KOPT-K1 (cell line): ENCODE measurements around the gene IL13.
A peak's percentile ranks its signal among the peaks of the same experiment; 100 is the strongest.
"Not testable (repeated sequence)": the region's sequence is repeated elsewhere in the genome, so short reads cannot be mapped to it uniquely, and the experiment has no call there.

Source experiments
- H3K27ac ChIP-seq: fragments of 200-600 bp; sonication (generic); 2 replicates; pipeline ENCODE4 v1.5.1; 2016; ENCODE audit warnings: antibody characterized with exemption, mild to moderate bottlenecking, low read depth, low read length; ENCODE audit not compliant: poor library complexity, severe bottlenecking
- H3K36me3 ChIP-seq: fragments of 200-600 bp; sonication (generic); 2 replicates; pipeline ENCODE4 v1.5.1; 2017; ENCODE audit warnings: antibody characterized with exemption, mild to moderate bottlenecking, low read length, moderate library complexity; ENCODE audit not compliant: insufficient read depth
- H3K9me3 ChIP-seq: fragments of 200-600 bp; sonication (generic); 2 replicates; pipeline ENCODE4 v1.5.1; 2017; ENCODE audit warnings: antibody characterized with exemption, low read length, mild to moderate bottlenecking; ENCODE audit not compliant: insufficient read depth, poor library complexity, severe bottlenecking

IL13 gene

DNA sequence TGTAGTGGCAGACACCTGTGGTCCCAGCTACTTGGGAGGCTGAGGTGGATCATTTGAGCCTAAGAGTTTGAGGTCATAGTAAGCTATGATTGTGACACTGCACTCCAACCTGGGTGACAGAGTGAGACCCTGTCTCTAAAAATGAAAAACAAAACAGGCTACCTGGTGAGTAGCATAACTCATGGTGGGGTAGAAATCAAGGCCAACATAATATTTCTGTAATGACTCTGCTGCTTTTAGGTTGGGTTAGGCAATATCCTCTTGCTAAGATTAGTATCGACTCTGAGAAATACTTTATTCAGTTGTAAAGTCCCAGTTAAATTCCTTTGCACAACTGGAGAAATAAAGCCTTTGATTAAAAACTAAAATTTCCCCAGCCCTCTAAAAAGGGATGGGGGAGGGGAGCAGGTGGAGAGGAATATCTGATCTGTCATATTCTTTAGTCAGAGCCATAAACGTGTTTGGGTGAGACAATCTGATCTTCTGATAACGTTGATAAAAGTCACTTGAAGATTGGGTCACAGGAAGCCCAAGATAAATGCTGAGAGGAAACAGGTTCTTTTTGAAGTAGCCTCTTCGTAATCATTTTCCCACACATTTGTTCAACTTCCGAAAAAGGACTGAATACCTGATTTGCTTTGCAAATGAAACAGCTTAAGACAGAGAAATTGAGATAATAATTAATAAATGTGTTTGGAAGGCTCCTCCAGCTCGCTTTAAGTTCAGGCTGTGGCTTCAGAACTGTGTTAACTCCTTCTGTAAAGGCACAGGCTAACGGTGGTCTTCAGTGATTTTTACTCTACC is 30.8 kb downstream of the IL13 start:
- H3K9me3 ChIP-seq: no peaks in the 10 kb centered on the region
- no peaks in the 10 kb centered on the region for H3K36me3 ChIP-seq
- H3K27ac ChIP-seq: peak overlapping the region; percentile 93

- Histone ChIP-seq H3K36me3 (no peaks in the 10 kb centered on the region), H3K9me3 (no peaks in the 10 kb centered on the region), H3K27ac (peak overlapping the region; percentile 93)
Measured at GRCh38 chr5:132689513-132689912, 31.5 kb downstream of the IL13 start.

DNA sequence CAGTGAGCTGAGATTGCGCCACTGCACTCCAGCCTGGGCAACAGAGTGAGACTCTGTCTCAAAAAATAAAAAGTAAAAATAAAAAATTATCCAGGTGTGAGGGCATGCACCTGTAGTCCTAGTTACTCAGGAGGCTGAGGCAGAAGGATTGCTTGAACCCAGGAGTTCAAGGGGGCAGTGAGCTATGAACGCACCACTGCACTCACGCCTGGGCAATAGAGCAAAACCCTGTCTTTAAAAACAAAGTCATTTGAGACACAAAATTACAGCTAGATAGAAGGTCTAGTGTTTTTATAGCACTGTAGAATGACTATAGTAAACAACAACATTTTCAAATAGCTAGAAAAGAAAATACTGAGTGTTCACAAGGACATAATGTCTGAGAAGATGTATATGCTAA is 32.2 kb downstream of the IL13 start:
- Histone ChIP-seq H3K9me3 (no peaks in the 10 kb centered on the region), H3K36me3 (peaks cover 2% of the 10 kb centered on the region; the same call in 1 of the 2 replicates), H3K27ac (peak overlapping the region; percentile 93)

GRCh38 chr5:132691755-132692631 is 34.0 kb downstream of the IL13 start:
- Histone ChIP-seq H3K36me3 (peaks cover 12% of the 10 kb centered on the region), H3K27ac (peak overlapping the region; percentile 63)
- not testable (repeated sequence) for H3K9me3 ChIP-seq

DNA sequence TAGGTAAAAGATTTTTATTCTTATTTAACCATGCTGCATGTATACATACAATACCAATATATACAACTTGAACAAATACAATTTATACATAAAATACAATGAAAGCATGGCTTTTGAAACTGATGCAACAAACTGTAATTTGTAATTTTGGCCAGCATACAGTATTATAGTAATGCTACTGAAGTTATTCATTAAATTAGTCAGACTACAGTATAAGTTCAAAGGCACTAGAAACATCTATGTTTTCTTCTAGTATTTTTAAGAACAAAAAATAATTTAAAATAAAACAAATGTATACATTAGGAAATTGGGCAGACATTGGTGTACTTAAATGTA is 34.6 kb downstream of the IL13 start:
- H3K9me3 ChIP-seq: no peaks in the 10 kb centered on the region
- H3K36me3 ChIP-seq: peaks cover 18% of the 10 kb centered on the region
- peak overlapping the region; percentile 63 for H3K27ac ChIP-seq

DNA sequence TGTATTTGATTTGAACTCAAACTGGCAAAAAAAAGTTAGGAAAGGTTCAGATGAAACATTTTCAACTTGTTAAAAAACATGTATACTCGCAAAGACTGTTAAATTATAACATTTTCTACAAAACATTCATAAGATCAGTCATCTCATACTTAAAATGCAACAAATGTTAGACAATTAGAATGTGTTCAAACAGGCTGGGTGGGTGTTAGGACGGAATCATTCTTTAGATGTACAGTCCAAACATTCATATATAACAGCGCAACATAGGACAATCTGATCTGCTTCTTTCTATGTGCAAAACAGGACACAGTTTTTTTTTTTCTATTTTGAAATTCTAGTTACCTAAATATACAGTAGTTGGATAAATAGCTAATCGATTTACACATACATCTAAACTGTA is 38.0 kb downstream of the IL13 start:
- H3K36me3 ChIP-seq: peaks cover 51% of the 10 kb centered on the region
- no peak overlapping the region for H3K27ac ChIP-seq
- H3K9me3 ChIP-seq: no peaks in the 10 kb centered on the region

- Histone ChIP-seq H3K9me3 (no peaks in the 10 kb centered on the region), H3K27ac (no peak overlapping the region), H3K36me3 (peaks cover 51% of the 10 kb centered on the region)
Measured at GRCh38 chr5:132704875-132705274, 46.9 kb downstream of the IL13 start.

DNA sequence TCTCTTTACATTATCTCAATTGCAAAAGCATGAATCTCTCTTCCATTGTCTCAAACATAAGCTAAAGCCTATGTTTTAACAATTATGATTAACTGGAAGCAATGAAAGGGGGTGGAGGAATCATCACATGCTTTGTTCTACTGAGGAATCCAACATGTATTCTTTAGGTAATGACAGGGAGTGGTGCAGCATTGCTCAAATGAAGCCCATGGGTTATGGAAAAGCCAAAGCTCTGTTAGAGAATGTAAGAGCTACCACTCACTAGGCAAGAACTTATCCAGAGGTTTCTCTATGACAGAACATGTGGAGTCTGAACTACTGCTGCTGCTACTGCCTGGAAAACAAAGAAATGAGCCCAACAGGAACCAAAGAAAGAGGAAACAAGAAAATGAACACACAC is 50.7 kb downstream of the IL13 start:
- Histone ChIP-seq H3K36me3 (peaks cover 15% of the 10 kb centered on the region; the same call in 1 of the 2 replicates), H3K9me3 (no peaks in the 10 kb centered on the region), H3K27ac (no peak overlapping the region)
